H9 (cell line): ENCODE data around the gene DCUN1D5. TPM values are rescaled to one million over a fixed set of nuclear protein-coding genes. Genes with fewer than 3 reads are reported as not detected.

Source experiments
- DNase-seq: peaks from one replicate; pipeline ENCODE4 v3.0.0-alpha.2; 2017
- H2AFZ ChIP-seq: one replicate; pipeline ENCODE4 v1.6.1; 2013; ENCODE audit warnings: mild to moderate bottlenecking, low read length, control low read depth, moderate library complexity
- H2AK5ac ChIP-seq: 2 replicates; pipeline ENCODE4 v1.6.1; 2013; ENCODE audit warnings: low read length, control low read depth, mixed read lengths; ENCODE audit not compliant: insufficient read length
- H2BK120ac ChIP-seq: one replicate; pipeline ENCODE4 v1.6.1; 2013; ENCODE audit warnings: low read depth, mild to moderate bottlenecking, low read length, control low read depth, inconsistent platforms; ENCODE audit not compliant: poor library complexity, severe bottlenecking
- H2BK12ac ChIP-seq: 2 replicates; pipeline ENCODE4 v1.6.1; 2013; ENCODE audit warnings: low read length, control low read depth, mixed read lengths, low read depth; ENCODE audit not compliant: insufficient read length
- H2BK15ac ChIP-seq: 2 replicates; pipeline ENCODE4 v1.6.1; 2013; ENCODE audit warnings: low read depth, low read length, control low read depth
- H2BK20ac ChIP-seq: one replicate; pipeline ENCODE4 v1.6.1; 2013; ENCODE audit warnings: low read depth, mild to moderate bottlenecking, low read length, control low read depth, inconsistent platforms; ENCODE audit not compliant: poor library complexity, severe bottlenecking
- H2BK5ac ChIP-seq: 2 replicates; pipeline ENCODE4 v1.6.1; 2013; ENCODE audit warnings: low read length, control low read depth, mixed read lengths; ENCODE audit not compliant: insufficient read length
- H3K14ac ChIP-seq: 2 replicates; pipeline ENCODE4 v1.6.1; 2013; ENCODE audit warnings: low read length, control low read depth; ENCODE audit not compliant: insufficient read depth
- H3K18ac ChIP-seq: 2 replicates; pipeline ENCODE4 v1.6.1; 2013; ENCODE audit warnings: low read depth, mild to moderate bottlenecking, mixed read lengths, low read length, control low read depth; ENCODE audit not compliant: insufficient read length
- H3K23ac ChIP-seq: 2 replicates; pipeline ENCODE4 v1.6.1; 2013; ENCODE audit warnings: low read length, control low read depth, mixed read lengths, low read depth; ENCODE audit not compliant: insufficient read length
- H3K23me2 ChIP-seq: 2 replicates; pipeline ENCODE4 v1.6.1; 2013; ENCODE audit warnings: low read depth, mild to moderate bottlenecking, mixed read lengths, low read length, control low read depth; ENCODE audit not compliant: insufficient read length, poor library complexity, severe bottlenecking
- H3K27ac ChIP-seq: 2 replicates; pipeline ENCODE4 v1.5.1; 2013; ENCODE audit warnings: low read length, control low read depth, mixed read lengths, low read depth; ENCODE audit not compliant: insufficient read length
- H3K27me3 ChIP-seq: 2 replicates; pipeline ENCODE4 v1.6.1; 2013; ENCODE audit warnings: low read length, control low read depth, inconsistent platforms; ENCODE audit not compliant: insufficient read depth
- H3K4ac ChIP-seq: 2 replicates; pipeline ENCODE4 v1.6.1; 2013; ENCODE audit warnings: low read depth, mild to moderate bottlenecking, control low read depth, inconsistent platforms, low read length, moderate library complexity
- H3K4me1 ChIP-seq: 2 replicates; pipeline ENCODE4 v1.6.1; 2013; ENCODE audit warnings: low read length, control low read depth, inconsistent platforms; ENCODE audit not compliant: insufficient read depth
- H3K4me2 ChIP-seq: 2 replicates; pipeline ENCODE4 v1.6.1; 2013; ENCODE audit warnings: low read length, control low read depth, mixed read lengths; ENCODE audit not compliant: insufficient read length, insufficient read depth
- H3K56ac ChIP-seq: 2 replicates; pipeline ENCODE4 v1.6.1; 2013; ENCODE audit warnings: low read depth, mild to moderate bottlenecking, mixed read lengths, low read length, control low read depth; ENCODE audit not compliant: insufficient read length
- H3K79me1 ChIP-seq: 2 replicates; pipeline ENCODE4 v1.6.1; 2013; ENCODE audit warnings: low read depth, mild to moderate bottlenecking, moderate library complexity, low read length, control low read depth, inconsistent platforms; ENCODE audit not compliant: insufficient read depth, poor library complexity, severe bottlenecking
- H3K79me2 ChIP-seq: 2 replicates; pipeline ENCODE4 v1.6.1; 2013; ENCODE audit warnings: low read length, control low read depth, inconsistent platforms; ENCODE audit not compliant: insufficient read depth
- H3K9ac ChIP-seq: 2 replicates; pipeline ENCODE4 v1.6.1; 2013; ENCODE audit warnings: low read length, control low read depth, mixed read lengths; ENCODE audit not compliant: insufficient read length; ENCODE audit errors: extremely low read depth
- H3K9me3 ChIP-seq: one replicate; pipeline ENCODE4 v1.6.1; 2013; ENCODE audit warnings: low read depth, low read length, inconsistent platforms; ENCODE audit not compliant: control insufficient read depth
- H3T11ph ChIP-seq: one replicate; pipeline ENCODE4 v1.6.1; 2013; ENCODE audit warnings: mild to moderate bottlenecking, low read length, control low read depth, inconsistent platforms
- H4K20me1 ChIP-seq: one replicate; pipeline ENCODE4 v1.6.1; 2013; ENCODE audit not compliant: control insufficient read depth, insufficient read length, insufficient read depth
- H4K5ac ChIP-seq: 2 replicates; pipeline ENCODE4 v1.6.1; 2013; ENCODE audit warnings: low read depth, mild to moderate bottlenecking, mixed read lengths, low read length, control low read depth; ENCODE audit not compliant: insufficient read length
- H4K8ac ChIP-seq: replicated peaks from 2 replicates; pipeline ENCODE4 v1.6.1; 2013; ENCODE audit warnings: low read length, control low read depth, mixed read lengths, low read depth; ENCODE audit not compliant: insufficient read length
- H4K91ac ChIP-seq: 2 replicates; pipeline ENCODE4 v1.6.1; 2013; ENCODE audit warnings: low read depth, mild to moderate bottlenecking, moderate library complexity, mixed read lengths, low read length, control low read depth; ENCODE audit not compliant: insufficient read length
- H3K27ac Mint-ChIP-seq, 3 experiments: 2 replicates in 2 of 3; 3 replicates in 1 of 3; pipeline ENCODE4 v1.8.0; 2020 to 2021; ENCODE audit warnings: mixed read lengths in 3 of 3, mild to moderate bottlenecking in 1 of 3, moderate library complexity in 1 of 3
- H3K27me3 Mint-ChIP-seq: 2 replicates; pipeline ENCODE4 v1.8.0; 2021; ENCODE audit warnings: low read depth, mild to moderate bottlenecking, moderate library complexity, mixed read lengths
- H3K36me3 Mint-ChIP-seq, 3 experiments: 2 replicates in 2 of 3; 3 replicates in 1 of 3; pipeline ENCODE4 v1.8.0; 2020 to 2021; ENCODE audit warnings: low read depth in 3 of 3, mixed read lengths in 3 of 3; ENCODE audit not compliant: insufficient read depth in 1 of 3
- H3K4me1 Mint-ChIP-seq, 2 experiments: 2 replicates each; pipeline ENCODE4 v1.8.0; 2020; ENCODE audit warnings: mixed read lengths in 2 of 2
- H3K4me3 Mint-ChIP-seq, 2 experiments: 2 replicates in 1 of 2; 3 replicates in 1 of 2; pipeline ENCODE4 v1.8.0; 2020 to 2021; ENCODE audit warnings: mild to moderate bottlenecking in 2 of 2, mixed read lengths in 2 of 2, moderate library complexity in 1 of 2
- H3K9me3 Mint-ChIP-seq, 2 experiments: 2 replicates in 1 of 2; 3 replicates in 1 of 2; pipeline ENCODE4 v1.8.0; 2020; ENCODE audit warnings: mild to moderate bottlenecking in 2 of 2, mixed read lengths in 2 of 2, moderate library complexity in 1 of 2
- total RNA-seq: library from RNA; stranded (reverse); gene quantifications from 2 replicates; pipeline ENCODE4 v1.2.1, GENCODE V29; 2021
- TF ChIP-seq, protein P1 (sequence below): fragments of 200-600 bp; sonication (generic); conservative IDR thresholded peaks from 3 replicates; pipeline ENCODE4 v1.8.0; 2021; ENCODE audit warnings: antibody characterized with exemption, mild to moderate bottlenecking

Gene DCUN1D5
- total RNA-seq, 1 experiment from 2014 or later, result 86.7 TPM

DNA sequence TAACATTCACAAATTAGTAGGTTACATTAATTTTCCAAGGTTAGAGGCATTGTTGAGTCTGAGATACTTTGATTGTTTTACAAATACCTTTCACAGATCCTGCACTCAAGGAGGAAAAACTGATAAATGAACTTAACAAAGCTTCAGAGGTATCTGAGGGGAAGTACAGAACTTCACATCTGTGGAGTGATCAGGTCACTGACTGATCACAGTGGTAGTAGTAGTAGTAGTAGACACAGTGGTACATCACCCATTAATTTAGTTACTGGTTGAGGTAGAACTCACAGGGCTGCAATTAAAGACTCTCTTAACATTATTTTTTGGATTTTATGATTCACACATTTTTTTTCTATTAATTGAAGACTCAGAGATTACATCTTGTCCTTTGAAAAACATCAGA lies 56.7 kb downstream of the DCUN1D5 start:
- Mint-ChIP-seq H3K36me3 (no peaks in the 10 kb centered on the region), H3K4me3 (no peak overlapping the region), H3K4me1 (peaks cover 3% of the 10 kb centered on the region in 2 experiments), H3K9me3 (no peaks in the 10 kb centered on the region), H3K27ac (no peak overlapping the region), H3K27me3 (no peaks in the 10 kb centered on the region)
- Histone ChIP-seq H3K23ac (no peak overlapping the region), H2BK5ac (no peak overlapping the region), H3K9me3 (no peaks in the 10 kb centered on the region), H2BK20ac (no peak overlapping the region), H2BK12ac (no peak overlapping the region), H3K4me2 (no peak overlapping the region), H3K9ac (no peak overlapping the region), H3K4ac (no peak overlapping the region), H3K79me2 (no peaks in the 10 kb centered on the region), H4K5ac (no peak overlapping the region), H4K91ac (no peak overlapping the region), H3K14ac (no peak overlapping the region), H3K18ac (no peak overlapping the region), H3K56ac (no peak overlapping the region), H3K4me1 (no peaks in the 10 kb centered on the region), H3K79me1 (no peaks in the 10 kb centered on the region), H3K23me2 (no peaks in the 10 kb centered on the region), H4K20me1 (no peaks in the 10 kb centered on the region), H3K27me3 (no peaks in the 10 kb centered on the region), H3T11ph (no peak overlapping the region), H2AFZ (no peak overlapping the region), H3K27ac (no peak overlapping the region), H2BK120ac (no peak overlapping the region), H4K8ac (no peak overlapping the region), H2BK15ac (no peak overlapping the region), H2AK5ac (no peak overlapping the region)
- no peak for DNase-seq
- TF ChIP-seq, protein P1, sequence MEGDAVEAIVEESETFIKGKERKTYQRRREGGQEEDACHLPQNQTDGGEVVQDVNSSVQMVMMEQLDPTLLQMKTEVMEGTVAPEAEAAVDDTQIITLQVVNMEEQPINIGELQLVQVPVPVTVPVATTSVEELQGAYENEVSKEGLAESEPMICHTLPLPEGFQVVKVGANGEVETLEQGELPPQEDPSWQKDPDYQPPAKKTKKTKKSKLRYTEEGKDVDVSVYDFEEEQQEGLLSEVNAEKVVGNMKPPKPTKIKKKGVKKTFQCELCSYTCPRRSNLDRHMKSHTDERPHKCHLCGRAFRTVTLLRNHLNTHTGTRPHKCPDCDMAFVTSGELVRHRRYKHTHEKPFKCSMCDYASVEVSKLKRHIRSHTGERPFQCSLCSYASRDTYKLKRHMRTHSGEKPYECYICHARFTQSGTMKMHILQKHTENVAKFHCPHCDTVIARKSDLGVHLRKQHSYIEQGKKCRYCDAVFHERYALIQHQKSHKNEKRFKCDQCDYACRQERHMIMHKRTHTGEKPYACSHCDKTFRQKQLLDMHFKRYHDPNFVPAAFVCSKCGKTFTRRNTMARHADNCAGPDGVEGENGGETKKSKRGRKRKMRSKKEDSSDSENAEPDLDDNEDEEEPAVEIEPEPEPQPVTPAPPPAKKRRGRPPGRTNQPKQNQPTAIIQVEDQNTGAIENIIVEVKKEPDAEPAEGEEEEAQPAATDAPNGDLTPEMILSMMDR, result no peak
